Measurements from ENCODE around the gene MYO1B.

MYO1B gene

DNA sequence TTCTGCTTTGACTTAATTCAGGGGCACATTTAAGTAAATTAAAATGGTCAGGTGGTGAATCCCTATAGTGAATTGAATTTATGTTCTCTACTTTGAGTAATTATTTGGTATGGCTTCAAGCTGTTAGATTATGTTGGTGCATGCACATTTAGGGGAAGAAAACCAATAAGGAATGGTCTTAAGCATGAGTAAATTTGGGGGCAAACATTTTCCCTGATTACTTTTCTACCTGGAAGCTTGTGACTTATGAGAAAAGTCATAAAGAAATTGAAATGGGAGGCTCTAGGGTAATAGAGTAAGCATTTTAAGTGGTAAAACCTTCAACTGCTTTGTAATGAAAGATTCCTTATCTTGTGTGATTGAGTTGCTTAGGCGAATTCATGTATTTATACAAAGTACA lies 112.5 kb downstream of the MYO1B start:
- no peak for DNase-seq (ENCODE audit: extremely low read depth, low read depth)
- TF ChIP-seq, protein P1, sequence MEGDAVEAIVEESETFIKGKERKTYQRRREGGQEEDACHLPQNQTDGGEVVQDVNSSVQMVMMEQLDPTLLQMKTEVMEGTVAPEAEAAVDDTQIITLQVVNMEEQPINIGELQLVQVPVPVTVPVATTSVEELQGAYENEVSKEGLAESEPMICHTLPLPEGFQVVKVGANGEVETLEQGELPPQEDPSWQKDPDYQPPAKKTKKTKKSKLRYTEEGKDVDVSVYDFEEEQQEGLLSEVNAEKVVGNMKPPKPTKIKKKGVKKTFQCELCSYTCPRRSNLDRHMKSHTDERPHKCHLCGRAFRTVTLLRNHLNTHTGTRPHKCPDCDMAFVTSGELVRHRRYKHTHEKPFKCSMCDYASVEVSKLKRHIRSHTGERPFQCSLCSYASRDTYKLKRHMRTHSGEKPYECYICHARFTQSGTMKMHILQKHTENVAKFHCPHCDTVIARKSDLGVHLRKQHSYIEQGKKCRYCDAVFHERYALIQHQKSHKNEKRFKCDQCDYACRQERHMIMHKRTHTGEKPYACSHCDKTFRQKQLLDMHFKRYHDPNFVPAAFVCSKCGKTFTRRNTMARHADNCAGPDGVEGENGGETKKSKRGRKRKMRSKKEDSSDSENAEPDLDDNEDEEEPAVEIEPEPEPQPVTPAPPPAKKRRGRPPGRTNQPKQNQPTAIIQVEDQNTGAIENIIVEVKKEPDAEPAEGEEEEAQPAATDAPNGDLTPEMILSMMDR (IDR thresholded peaks at IDR 0.05; ENCODE audit: low read depth, low read length) = no peak

GRCh38 chr2:191358325-191359025 lies 113.3 kb downstream of the MYO1B start:
- TF ChIP-seq, protein P1 (IDR thresholded peaks at IDR 0.05; ENCODE audit: low read depth, low read length) = no peak
- no peak for DNase-seq (ENCODE audit: extremely low read depth, low read depth)

DNA sequence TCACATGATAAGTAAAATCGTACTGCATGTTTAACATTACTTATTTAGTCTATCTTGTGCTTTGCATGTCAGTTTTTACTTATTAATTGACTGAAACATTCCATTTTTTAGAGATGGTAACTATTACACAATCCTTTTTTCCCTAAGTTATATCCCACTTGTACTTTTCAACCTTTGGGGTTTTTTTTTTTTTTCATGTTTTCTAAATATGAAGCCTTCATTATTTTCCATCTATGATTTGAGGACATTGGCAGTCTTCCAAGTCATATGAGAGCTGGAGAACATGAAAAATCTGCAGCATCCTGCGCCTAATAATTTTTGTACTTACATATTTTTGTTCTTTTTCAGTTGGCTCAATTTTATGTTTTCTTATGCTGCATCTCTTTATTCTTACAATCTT lies 113.9 kb downstream of the MYO1B start:
- DNase-seq (ENCODE audit: extremely low read depth, low read depth) = no peak
- TF ChIP-seq, protein P1 (IDR thresholded peaks at IDR 0.05; ENCODE audit: low read depth, low read length) = no peak

- TF ChIP-seq, protein P1 (IDR thresholded peaks at IDR 0.05; ENCODE audit: low read depth, low read length) = no peak
- DNase-seq (ENCODE audit: extremely low read depth, low read depth) = no peak
These were observed 115.7 kb downstream of the MYO1B start for GRCh38 chr2:191360918-191361317.

- TF ChIP-seq, protein P1 (IDR thresholded peaks at IDR 0.05; ENCODE audit: low read depth, low read length) = no peak
These were observed 117.6 kb downstream of the MYO1B start for GRCh38 chr2:191362841-191363240.

GRCh38 chr2:191363267-191363666 lies 118.1 kb downstream of the MYO1B start:
- no peak for DNase-seq (ENCODE audit: extremely low read depth, low read depth)
- TF ChIP-seq, protein P1 (IDR thresholded peaks at IDR 0.05; ENCODE audit: low read depth, low read length) = no peak

More at GRCh38 chr2:191362841-191363240, 117.6 kb downstream of the MYO1B start:
- DNase-seq (ENCODE audit: extremely low read depth, low read depth) = no peak

- TF ChIP-seq, protein P1 (IDR thresholded peaks at IDR 0.05; ENCODE audit: low read depth, low read length) = no peak
- DNase-seq (ENCODE audit: extremely low read depth, low read depth) = no peak
These were observed 119.9 kb downstream of the MYO1B start for GRCh38 chr2:191365089-191365488.
